Endothelial cell of umbilical vein (primary cell): ENCODE data around the gene MID1IP1. TPM values are rescaled to one million over a fixed set of nuclear protein-coding genes. Genes with fewer than 3 reads are reported as not detected.
A peak's percentile ranks its signal among the peaks of the same experiment; 100 is the strongest.

Experiments used
- Bru-seq: library from RNA; stranded (reverse); fragments of 400-500 nt; gene quantifications from one replicate; lab custom pipeline; 2021; lab: Mats Ljungman, UMichigan
- BruChase-seq, 2 experiments: library from RNA; stranded (reverse); fragments of 400-500 nt; gene quantifications; one replicate each; lab custom pipeline; 2021; lab: Mats Ljungman, UMichigan
- BruUV-seq: library from RNA; stranded (reverse); fragments of 400-500 nt; replicated peaks from 2 replicates; lab custom pipeline; 2021; lab: Mats Ljungman, UMichigan
- CTCF ChIA-PET: fragments of 300-600, 350-600 bp; sonication (Branson Sonifier 250); formaldehyde crosslinking; loops from one replicate; lab custom pipeline; 2021; ENCODE audit warnings: antibody characterized with exemption, inconsistent platforms; lab: Charles Lee
- POLR2A ChIA-PET: fragments of 300-600, 350-600 bp; sonication (Branson Sonifier 250); formaldehyde crosslinking; loops from one replicate; lab custom pipeline; 2021; ENCODE audit warnings: antibody characterized with exemption, inconsistent platforms; lab: Charles Lee
- DNase-seq: peaks from one replicate; pipeline ENCODE4 v3.0.0-alpha.2; 2011; ENCODE audit warnings: low read depth, low spot score
- FAIRE-seq: peaks from 2 replicates; lab custom pipeline; 2011; peaks lifted over from hg19 to GRCh38; lab: Jason Lieb, UNC
- H2AFZ ChIP-seq: 2 replicates; pipeline ENCODE4 v1.6.0; 2012; ENCODE audit warnings: low read depth, low read length, control low read depth, inconsistent platforms
- H3K27ac ChIP-seq: 2 replicates; pipeline ENCODE4 v1.5.1; 2011; ENCODE audit warnings: low read depth, mild to moderate bottlenecking, control low read depth, low read length, moderate library complexity; ENCODE audit not compliant: insufficient read depth
- H3K27me3 ChIP-seq, 2 experiments: 2 replicates each; pipeline versions ENCODE4 v1.6.0 to v1.6.1; 2011; ENCODE audit warnings: low read length in 2 of 2, mixed read lengths in 1 of 2; ENCODE audit not compliant: control insufficient read depth in 2 of 2, insufficient read depth in 2 of 2
- H3K36me3 ChIP-seq, 2 experiments: 2 replicates in 1 of 2; 3 replicates in 1 of 2; pipeline ENCODE4 v1.5.1; 2011; ENCODE audit warnings: low read length in 2 of 2, mild to moderate bottlenecking in 1 of 2, moderate library complexity in 1 of 2; ENCODE audit not compliant: control insufficient read depth in 2 of 2, insufficient read depth in 2 of 2; ENCODE audit errors: extremely low read depth in 1 of 2
- H3K4me1 ChIP-seq: 3 replicates; pipeline ENCODE4 v1.5.1; 2011; ENCODE audit warnings: mild to moderate bottlenecking, low read length; ENCODE audit not compliant: control insufficient read depth, insufficient read depth; ENCODE audit errors: extremely low read depth
- H3K4me2 ChIP-seq: 2 replicates; pipeline ENCODE4 v1.6.1; 2011; ENCODE audit warnings: low read length, control low read depth, mixed read lengths; ENCODE audit not compliant: insufficient read depth
- H3K4me3 ChIP-seq, 3 experiments: fragments of 200-600 bp in 1 of 3; sonication (generic), shearing (Covaris generic) in 1 of 3; replicated peaks in 1 of 3; 2 replicates each; pipeline ENCODE4 v1.5.1; 2011 to 2016; ENCODE audit warnings: control low read depth in 3 of 3, low read length in 3 of 3, mild to moderate bottlenecking in 2 of 3, inconsistent platforms in 1 of 3, low read depth in 1 of 3, moderate library complexity in 1 of 3; ENCODE audit not compliant: insufficient read depth in 1 of 3
- H3K79me2 ChIP-seq: 2 replicates; pipeline ENCODE4 v1.6.0; 2012; ENCODE audit warnings: low read length, inconsistent platforms; ENCODE audit not compliant: control insufficient read depth, insufficient read depth
- H3K9ac ChIP-seq: replicated peaks from 2 replicates; pipeline ENCODE3; 2011; ENCODE audit warnings: low read length, control low read depth; ENCODE audit not compliant: insufficient read depth; ENCODE audit errors: extremely low read depth
- H3K9me1 ChIP-seq: replicated peaks from 3 replicates; pipeline ENCODE4 v1.6.0; 2011; ENCODE audit warnings: mild to moderate bottlenecking, low read length; ENCODE audit not compliant: control insufficient read depth, insufficient read depth; ENCODE audit errors: extremely low read depth
- H3K9me3 ChIP-seq: replicated peaks from 2 replicates; pipeline ENCODE4 v1.5.1; 2012; ENCODE audit warnings: low read length, inconsistent platforms; ENCODE audit not compliant: control insufficient read depth, insufficient read depth
- H4K20me1 ChIP-seq: replicated peaks from 2 replicates; pipeline ENCODE3; 2011; ENCODE audit warnings: mild to moderate bottlenecking, low read length; ENCODE audit not compliant: control insufficient read depth, insufficient read depth; ENCODE audit errors: extremely low read depth
- JUN ChIP-seq: IDR thresholded peaks from 2 replicates; pipeline ENCODE4 v1.6.1; 2011; ENCODE audit warnings: borderline replicate concordance, low read depth; ENCODE audit not compliant: insufficient read length, insufficient read depth
- POLR2A ChIP-seq: IDR thresholded peaks from 2 replicates; pipeline ENCODE4 v1.6.1; 2012; ENCODE audit warnings: low read depth, mild to moderate bottlenecking, control low read depth, low read length
- POLR2AphosphoS5 ChIP-seq: IDR thresholded peaks from 2 replicates; pipeline ENCODE4 v1.6.1; 2012; ENCODE audit warnings: low read depth, mild to moderate bottlenecking, control low read depth, low read length, moderate library complexity; ENCODE audit not compliant: insufficient read depth
- dilution Hi-C: fragments of 300-500 bp; cut with MboI; formaldehyde crosslinking; loops from one replicate; pipeline ENCODE4 v1.15.0; 2019; ENCODE audit warnings: low sequenced_read_pairs; ENCODE audit not compliant: extremely low pct_ligation_motif_present
- intact Hi-C: fragments of 100-400 bp; cut with micrococcal nuclease; formaldehyde crosslinking; loops from one replicate; pipeline ENCODE4 v1.10.0; 2022
- long read RNA-seq: library from polyadenylated mRNA; stranded (forward); transcript quantifications from one replicate; pipeline ENCODE4 v2.0.0, GENCODE V29; 2021
- polyA minus RNA-seq, 3 experiments: library from RNA; depleted of rRNA, polyadenylated mRNA; stranded (reverse); fragments of >200 nt; gene quantifications; 1 replicate in 1 of 3; 2 replicates in 2 of 3; pipeline ENCODE4 v1.2.3, GENCODE V29; 2011
- polyA plus RNA-seq, 4 experiments: library from polyadenylated mRNA; depleted of rRNA in 3 of 4; stranded (reverse) in 3 of 4; unstranded in 1 of 4; fragments of >200 nt; gene quantifications; 2 replicates each; pipeline versions ENCODE4 v1.2.1 to v1.2.3, GENCODE V29; 2011 to 2012; ENCODE audit warnings: missing spikeins in 1 of 4
- total RNA-seq: library from RNA; stranded (reverse); gene quantifications from 2 replicates; pipeline ENCODE4 v1.2.3, GENCODE V29; 2021

Gene MID1IP1, protein sequence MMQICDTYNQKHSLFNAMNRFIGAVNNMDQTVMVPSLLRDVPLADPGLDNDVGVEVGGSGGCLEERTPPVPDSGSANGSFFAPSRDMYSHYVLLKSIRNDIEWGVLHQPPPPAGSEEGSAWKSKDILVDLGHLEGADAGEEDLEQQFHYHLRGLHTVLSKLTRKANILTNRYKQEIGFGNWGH
- 22.4 and 25.1 TPM in 2 replicates for total RNA-seq
- 23.2 and 26.7 TPM in 2 replicates for polyA plus RNA-seq
- polyA plus RNA-seq (2011; cell fraction: cytosol; rRNA removed) = 12.6 and 16.3 TPM in 2 replicates
- polyA plus RNA-seq (2011; cell fraction: nucleus; rRNA removed) = 10.6 and 12.7 TPM in 2 replicates
- polyA plus RNA-seq (2012) = 11.8 and 17.5 TPM in 2 replicates
- polyA minus RNA-seq = 8.8 and 10.0 TPM in 2 replicates
- 89.3 TPM for polyA minus RNA-seq (2011; cell fraction: cytosol; rRNA and poly(A)+ RNA removed)
- 6.5 and 12.2 TPM in 2 replicates for polyA minus RNA-seq (2011; cell fraction: nucleus; rRNA and poly(A)+ RNA removed)
- Bru-seq, nascent RNA = percentile 83 among the genes with signal in this experiment
- percentile 75 among the genes with signal in this experiment for BruChase-seq, experiment 1, labeled RNA remaining after a 6-hour chase
- BruChase-seq, experiment 2, labeled RNA remaining after a 2-hour chase = percentile 86 among the genes with signal in this experiment
- long read RNA-seq, transcript MID1IP1-201 (2 exons, 2,536 nt) = major isoform, 20 of 26 reads
- long read RNA-seq, partial matches to known transcripts = 6 of 26 reads
- long read RNA-seq, other reads (novel, unspliced or antisense) = 0 of 26 reads

DNA sequence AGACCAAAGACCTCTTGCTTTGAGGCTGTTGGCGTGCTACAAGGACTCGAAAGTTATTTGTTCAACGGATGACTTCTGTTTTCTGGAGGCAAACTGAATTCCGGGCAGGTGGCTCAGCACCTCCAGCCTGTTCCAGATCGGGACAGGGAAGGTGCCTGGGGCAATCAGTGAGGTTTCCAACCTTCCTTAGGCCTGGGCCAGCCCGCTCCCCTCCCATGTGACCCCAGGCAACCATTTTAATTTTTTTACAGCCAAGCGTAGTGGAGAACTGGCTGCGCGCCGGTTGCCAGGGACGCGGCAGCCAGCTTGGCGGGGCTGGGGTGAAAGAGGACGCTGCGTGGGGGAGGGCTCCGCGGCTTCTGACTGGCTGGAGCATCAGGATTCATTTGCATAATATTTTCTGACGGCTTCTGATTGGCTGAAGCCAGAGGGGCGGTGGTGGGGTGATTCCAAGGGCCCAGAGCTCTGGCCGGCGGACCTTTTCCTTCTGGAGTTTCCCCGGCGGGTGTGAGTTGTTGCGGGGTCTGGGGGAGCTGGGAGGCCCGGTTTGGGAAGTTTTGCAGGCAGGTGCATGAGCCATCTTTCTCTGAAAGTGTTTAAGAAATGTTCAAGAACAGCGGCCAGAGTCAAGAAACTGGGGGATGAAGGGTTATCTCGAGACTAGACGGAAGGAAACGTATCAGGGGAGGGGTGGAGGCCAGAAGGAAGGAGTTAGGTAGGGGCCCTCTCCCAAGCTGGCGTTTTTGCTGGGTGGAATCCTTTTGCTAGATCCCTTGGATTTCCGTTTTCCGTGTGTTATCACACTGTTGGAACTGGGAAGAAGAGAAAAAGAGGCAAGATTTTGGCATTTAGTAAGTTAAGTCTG is at the start of gene MID1IP1:
MID1IP1 (plus strand) TSS at position 479 of the 865 bp plus-strand sequence. CDS start 3,488 bp downstream, outside the sequence.
- peak; percentile 40 for TF ChIP-seq POLR2AphosphoS5
- TF ChIP-seq JUN = no peak
- peak; percentile 38 for TF ChIP-seq POLR2A
- dilution Hi-C loops (no loop called here), intact Hi-C loops (loop anchor here (5.0 to 10.0 kb wide), 3 partner anchors 506 to 1374 kb away; no protein-coding TSS in a partner anchor)
- H3K4me1 ChIP-seq = peaks cover 12% of the 10 kb centered on the region
- no peaks in the 10 kb centered on the region for H4K20me1 ChIP-seq
- H3K9me1 ChIP-seq = no peaks in the 10 kb centered on the region
- H2AFZ ChIP-seq = peak within 1 kb of the TSS; percentile 52
- peak within 1 kb of the TSS; percentile 90 for H3K27ac ChIP-seq
- peak within 1 kb of the TSS; percentile 91 for H3K4me2 ChIP-seq
- no peaks in the 10 kb centered on the region for H3K36me3 ChIP-seq
- FAIRE-seq (peak; percentile 82), DNase-seq (peak; percentile 91)
- no peaks in the 10 kb centered on the region for H3K9me3 ChIP-seq
- peaks cover 36% of the 10 kb centered on the region for H3K79me2 ChIP-seq
- CTCF ChIA-PET = no interaction called here
- H3K9ac ChIP-seq = peak within 1 kb of the TSS; percentile 92
- no peaks in the 10 kb centered on the region for H3K27me3 ChIP-seq
- H3K4me3 ChIP-seq = peak within 1 kb of the TSS; percentile 34 to 93 (median 37)
- BruUV-seq = TSS peak; percentile 44
- POLR2A ChIA-PET = no interaction called here
